Karpas-422 (cell line): ENCODE data around the gene MRPS12. TPM values are rescaled to one million over a fixed set of nuclear protein-coding genes. Genes with fewer than 3 reads are reported as not detected.

Source experiments
- DNase-seq: peaks from one replicate; pipeline ENCODE4 v3.0.0-alpha.2; 2015
- H2AFZ ChIP-seq: fragments of 200-600 bp; sonication (generic); 2 replicates; pipeline ENCODE4 v1.6.1; 2014; ENCODE audit warnings: antibody characterized with exemption, low read length, mixed read lengths
- H3K27ac ChIP-seq: fragments of 200-600 bp; sonication (generic); 2 replicates; pipeline ENCODE4 v1.5.1; 2014; ENCODE audit warnings: mild to moderate bottlenecking, low read length, moderate library complexity
- H3K27me3 ChIP-seq: fragments of 200-600 bp; sonication (generic); 2 replicates; pipeline ENCODE4 v1.6.1; 2014; ENCODE audit warnings: low read length, mixed read lengths
- H3K36me3 ChIP-seq: fragments of 200-600 bp; sonication (generic); 2 replicates; pipeline ENCODE4 v1.6.1; 2014; ENCODE audit warnings: low read length, mixed read lengths; ENCODE audit not compliant: insufficient read depth
- H3K4me1 ChIP-seq: fragments of 200-600 bp; sonication (generic); 2 replicates; pipeline ENCODE4 v1.6.1; 2014; ENCODE audit warnings: mild to moderate bottlenecking, low read length, mixed read lengths
- H3K4me2 ChIP-seq: fragments of 200-600 bp; sonication (generic); 2 replicates; pipeline ENCODE4 v1.6.1; 2014; ENCODE audit warnings: low read length, low read depth, mild to moderate bottlenecking; ENCODE audit not compliant: poor library complexity, severe bottlenecking
- H3K4me3 ChIP-seq: fragments of 200-600 bp; sonication (generic); 2 replicates; pipeline ENCODE4 v1.5.1; 2014; ENCODE audit warnings: mild to moderate bottlenecking, antibody characterized with exemption, low read length, mixed read lengths
- H3K79me2 ChIP-seq: fragments of 200-600 bp; sonication (generic); 2 replicates; pipeline ENCODE4 v1.6.1; 2014; ENCODE audit warnings: mild to moderate bottlenecking, low read length, mixed read lengths
- H3K9ac ChIP-seq: fragments of 200-600 bp; sonication (generic); 2 replicates; pipeline ENCODE4 v1.6.0; 2014; ENCODE audit warnings: low read length
- H3K9me2 ChIP-seq: fragments of 200-600 bp; sonication (generic), shearing (Covaris generic); replicated peaks from 2 replicates; pipeline ENCODE4 v1.6.0; 2014; ENCODE audit warnings: mild to moderate bottlenecking, low read length, moderate library complexity; ENCODE audit not compliant: insufficient read depth
- H3K9me3 ChIP-seq: fragments of 300-700, 200-600 bp; sonication (generic); 2 replicates; pipeline ENCODE4 v1.6.1; 2014; ENCODE audit warnings: low read length, mixed read lengths
- H4K20me1 ChIP-seq: fragments of 200-600 bp; sonication (generic); 2 replicates; pipeline ENCODE4 v1.6.1; 2014; ENCODE audit warnings: mild to moderate bottlenecking, antibody characterized with exemption, low read length, low read depth; ENCODE audit not compliant: insufficient read depth
- total RNA-seq: library from RNA; depleted of rRNA; stranded (reverse); fragments of >200 nt; shearing (Covaris generic); gene quantifications from 2 replicates; pipeline ENCODE4 v1.2.3, GENCODE V29; 2014; ENCODE audit warnings: low replicate concordance

The MRPS12 gene
- total RNA-seq, 1 experiment from 2014 or later = 46.7 TPM

- H3K4me1 ChIP-seq = no peaks in the 10 kb centered on the region
- H3K9ac ChIP-seq = no peak overlapping the region
- H3K27ac ChIP-seq = no peak overlapping the region
- no peaks in the 10 kb centered on the region for H3K9me3 ChIP-seq
- no peak for DNase-seq
- no peak overlapping the region for H2AFZ ChIP-seq
- no peaks in the 10 kb centered on the region for H3K79me2 ChIP-seq
- no peak overlapping the region for H3K4me2 ChIP-seq
- H3K9me2 ChIP-seq = no peaks in the 10 kb centered on the region
- H4K20me1 ChIP-seq = no peaks in the 10 kb centered on the region
- no peak overlapping the region for H3K4me3 ChIP-seq
- H3K27me3 ChIP-seq = no peaks in the 10 kb centered on the region
- H3K36me3 ChIP-seq = no peaks in the 10 kb centered on the region
These were observed 15.7 kb downstream of the MRPS12 start for GRCh38 chr19:38946229-38947010.

- Histone ChIP-seq H3K4me2 (no peak overlapping the region), H4K20me1 (no peaks in the 10 kb centered on the region), H3K36me3 (no peaks in the 10 kb centered on the region), H3K27me3 (no peaks in the 10 kb centered on the region), H3K9ac (no peak overlapping the region), H3K79me2 (no peaks in the 10 kb centered on the region), H3K9me2 (no peaks in the 10 kb centered on the region), H3K4me3 (no peak overlapping the region), H3K27ac (no peak overlapping the region), H3K9me3 (no peaks in the 10 kb centered on the region), H2AFZ (no peak overlapping the region), H3K4me1 (no peaks in the 10 kb centered on the region)
- no peak for DNase-seq
These were observed 19.0 kb downstream of the MRPS12 start for GRCh38 chr19:38949580-38950367.

GRCh38 chr19:38951187-38951586 is 20.4 kb downstream of the MRPS12 start:
- Histone ChIP-seq H3K27me3 (no peaks in the 10 kb centered on the region), H3K79me2 (no peaks in the 10 kb centered on the region), H3K4me1 (no peaks in the 10 kb centered on the region), H3K9me2 (no peaks in the 10 kb centered on the region), H4K20me1 (no peaks in the 10 kb centered on the region), H3K27ac (no peak overlapping the region), H3K4me2 (no peak overlapping the region), H3K4me3 (no peak overlapping the region), H2AFZ (no peak overlapping the region), H3K36me3 (no peaks in the 10 kb centered on the region), H3K9ac (no peak overlapping the region), H3K9me3 (no peaks in the 10 kb centered on the region)
- no peak for DNase-seq

- Histone ChIP-seq H3K79me2 (no peaks in the 10 kb centered on the region), H3K27me3 (no peaks in the 10 kb centered on the region), H3K4me3 (no peak overlapping the region), H3K36me3 (no peaks in the 10 kb centered on the region), H4K20me1 (no peaks in the 10 kb centered on the region), H3K9me3 (no peaks in the 10 kb centered on the region), H3K4me1 (no peaks in the 10 kb centered on the region), H3K27ac (no peak overlapping the region), H2AFZ (no peak overlapping the region), H3K9me2 (no peaks in the 10 kb centered on the region), H3K9ac (no peak overlapping the region), H3K4me2 (no peak overlapping the region)
- DNase-seq = peak; percentile 88
These were observed 21.8 kb downstream of the MRPS12 start for GRCh38 chr19:38952395-38953165.

GRCh38 chr19:38953677-38954076 is 22.9 kb downstream of the MRPS12 start:
- Histone ChIP-seq H3K9ac (no peak overlapping the region), H4K20me1 (no peaks in the 10 kb centered on the region), H3K36me3 (no peaks in the 10 kb centered on the region), H3K4me3 (no peak overlapping the region), H3K27me3 (no peaks in the 10 kb centered on the region), H3K4me1 (no peaks in the 10 kb centered on the region), H3K27ac (no peak overlapping the region), H3K9me2 (no peaks in the 10 kb centered on the region), H3K79me2 (no peaks in the 10 kb centered on the region), H3K4me2 (no peak overlapping the region), H3K9me3 (no peaks in the 10 kb centered on the region), H2AFZ (no peak overlapping the region)
- no peak for DNase-seq

- Histone ChIP-seq H3K36me3 (no peaks in the 10 kb centered on the region), H3K79me2 (no peaks in the 10 kb centered on the region), H3K27ac (no peak overlapping the region), H4K20me1 (no peaks in the 10 kb centered on the region), H3K9me3 (no peaks in the 10 kb centered on the region), H3K4me3 (no peak overlapping the region), H3K4me2 (no peak overlapping the region), H3K4me1 (no peaks in the 10 kb centered on the region), H3K9me2 (no peaks in the 10 kb centered on the region), H3K27me3 (no peaks in the 10 kb centered on the region), H3K9ac (no peak overlapping the region), H2AFZ (no peak overlapping the region)
- DNase-seq = no peak
These were observed 25.5 kb downstream of the MRPS12 start for GRCh38 chr19:38956264-38956663.

GRCh38 chr19:38958301-38958700 is 27.6 kb downstream of the MRPS12 start:
- Histone ChIP-seq H3K27me3 (no peaks in the 10 kb centered on the region), H3K4me2 (no peak overlapping the region), H3K4me1 (no peaks in the 10 kb centered on the region), H3K79me2 (no peaks in the 10 kb centered on the region), H3K9me3 (no peaks in the 10 kb centered on the region), H3K9me2 (no peaks in the 10 kb centered on the region), H4K20me1 (no peaks in the 10 kb centered on the region), H3K36me3 (no peaks in the 10 kb centered on the region), H3K27ac (no peak overlapping the region), H3K4me3 (no peak overlapping the region), H2AFZ (no peak overlapping the region), H3K9ac (no peak overlapping the region)
- no peak for DNase-seq

GRCh38 chr19:38959618-38960017 is 28.9 kb downstream of the MRPS12 start:
- Histone ChIP-seq H4K20me1 (no peaks in the 10 kb centered on the region), H3K9ac (no peak overlapping the region), H3K4me1 (no peaks in the 10 kb centered on the region), H3K27ac (no peak overlapping the region), H3K9me3 (no peaks in the 10 kb centered on the region), H3K36me3 (no peaks in the 10 kb centered on the region), H2AFZ (no peak overlapping the region), H3K4me2 (no peak overlapping the region), H3K4me3 (no peak overlapping the region), H3K79me2 (no peaks in the 10 kb centered on the region), H3K9me2 (no peaks in the 10 kb centered on the region), H3K27me3 (no peaks in the 10 kb centered on the region)
- no peak for DNase-seq
